Fibroblast of skin of scalp (primary cell): ENCODE data around the gene PHACTR2.
A peak's percentile ranks its signal among the peaks of the same experiment; 100 is the strongest.
"Not testable (repeated sequence)": the region's sequence is repeated elsewhere in the genome, so short reads cannot be mapped to it uniquely, and the experiment has no call there.

Experiments used
- DNase-seq: peaks from one replicate; pipeline ENCODE4 v3.0.0-alpha.2; 2013

The PHACTR2 gene

GRCh38 chr6:143811501-143812157, 133.9 kb downstream of the PHACTR2 start:
- no peak for DNase-seq

GRCh38 chr6:143817621-143818020, 139.9 kb downstream of the PHACTR2 start:
- no peak for DNase-seq

GRCh38 chr6:143821359-143821758, 143.6 kb downstream of the PHACTR2 start:
- DNase-seq, result no peak

GRCh38 chr6:143822584-143823024, 144.8 kb downstream of the PHACTR2 start:
- DNase-seq, result peak; percentile 22

- no peak for DNase-seq
These were observed 145.8 kb downstream of the PHACTR2 start for GRCh38 chr6:143823548-143823947.

- DNase-seq, result no peak
These were observed 150.8 kb downstream of the PHACTR2 start for GRCh38 chr6:143828572-143828971.

- no peak for DNase-seq
These were observed 158.4 kb downstream of the PHACTR2 start for GRCh38 chr6:143836150-143836549.

GRCh38 chr6:143838395-143838794, 160.6 kb downstream of the PHACTR2 start:
- DNase-seq, result no peak

- DNase-seq, result no peak
These were observed 161.4 kb downstream of the PHACTR2 start for GRCh38 chr6:143839196-143839595.

- DNase-seq, result no peak
These were observed 163.0 kb downstream of the PHACTR2 start for GRCh38 chr6:143840595-143841265.

- DNase-seq, result no peak
These were observed 164.7 kb downstream of the PHACTR2 start for GRCh38 chr6:143842461-143842901.

- peak; percentile 97 for DNase-seq
These were observed 165.3 kb downstream of the PHACTR2 start, which contains the start of gene LTV1 for GRCh38 chr6:143842902-143843676. Gene LTV1, plus strand, starts transcription at chr6:143843338. Its CDS starts 140 bp downstream, at chr6:143843478.

- DNase-seq, result no peak
These were observed 165.9 kb downstream of the PHACTR2 start for GRCh38 chr6:143843677-143843999.

- no peak for DNase-seq
These were observed 166.2 kb downstream of the PHACTR2 start for GRCh38 chr6:143844006-143844405.

- DNase-seq, result no peak
These were observed 167.3 kb downstream of the PHACTR2 start for GRCh38 chr6:143845033-143845432.

- not testable (repeated sequence) for DNase-seq
These were observed 173.9 kb downstream of the PHACTR2 start for GRCh38 chr6:143851706-143852105.

- DNase-seq, result not testable (repeated sequence)
These were observed 177.3 kb downstream of the PHACTR2 start for GRCh38 chr6:143855057-143855456.

- DNase-seq, result not testable (repeated sequence)
These were observed 179.0 kb downstream of the PHACTR2 start for GRCh38 chr6:143856762-143857161.

GRCh38 chr6:143857651-143858050, 179.9 kb downstream of the PHACTR2 start:
- DNase-seq, result no peak

- no peak for DNase-seq
These were observed 182.3 kb downstream of the PHACTR2 start for GRCh38 chr6:143859891-143860660.

- no peak for DNase-seq
These were observed 186.0 kb downstream of the PHACTR2 start for GRCh38 chr6:143863771-143864170.

- no peak for DNase-seq
These were observed 186.5 kb downstream of the PHACTR2 start, which contains the start of gene ZC2HC1B for GRCh38 chr6:143864234-143864633. Gene ZC2HC1B, plus strand, starts transcription at chr6:143864474. Its CDS starts 66 bp downstream, at chr6:143864540.
